ENCODE data around the gene SOX12.

SOX12 gene

DNA sequence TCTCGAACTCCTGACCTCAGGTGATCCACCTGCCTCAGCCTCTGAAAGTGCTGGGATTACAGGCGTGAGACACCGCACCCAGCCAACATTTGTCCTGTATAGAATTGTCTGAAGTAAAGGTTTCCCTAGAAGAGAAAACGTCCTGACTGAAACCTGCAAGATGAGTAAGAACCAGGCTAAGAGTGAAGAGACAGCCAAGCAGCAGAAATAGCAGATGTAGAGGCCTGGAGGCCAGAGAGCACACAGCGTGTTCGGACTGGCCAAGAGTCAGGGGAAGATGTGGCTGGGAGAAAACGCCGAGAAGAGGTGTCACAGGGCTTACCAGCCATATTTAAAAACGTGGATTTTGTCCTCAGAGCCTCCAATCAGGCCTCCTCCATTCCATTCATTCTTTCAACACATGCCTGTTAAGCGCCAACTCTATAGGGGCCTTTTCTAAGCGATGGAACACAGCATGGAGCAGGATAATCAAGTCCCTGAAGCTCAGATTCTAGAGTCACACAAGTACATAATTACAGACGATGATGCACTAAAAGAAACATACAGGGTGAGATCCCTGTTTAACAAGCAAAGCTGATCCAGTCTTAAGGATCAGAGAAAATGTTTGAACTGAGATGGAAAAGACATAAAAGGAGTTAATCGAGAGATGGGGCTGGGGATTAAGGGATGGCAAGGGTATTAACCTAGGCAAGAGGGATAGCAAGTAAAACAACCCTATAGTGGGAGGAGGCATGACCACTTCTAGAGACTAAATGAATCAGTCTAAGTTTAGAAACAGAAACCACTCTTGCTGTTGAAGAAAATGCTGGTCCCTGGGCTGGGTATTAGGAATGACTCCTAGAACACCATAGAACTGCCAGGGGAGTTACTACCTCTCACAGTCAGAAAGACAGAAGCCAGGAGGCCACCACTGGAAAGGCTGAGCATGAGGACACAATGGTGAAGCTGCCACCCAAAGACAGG is 23.2 kb upstream of the SOX12 start:
- no peak for DNase-seq

DNA sequence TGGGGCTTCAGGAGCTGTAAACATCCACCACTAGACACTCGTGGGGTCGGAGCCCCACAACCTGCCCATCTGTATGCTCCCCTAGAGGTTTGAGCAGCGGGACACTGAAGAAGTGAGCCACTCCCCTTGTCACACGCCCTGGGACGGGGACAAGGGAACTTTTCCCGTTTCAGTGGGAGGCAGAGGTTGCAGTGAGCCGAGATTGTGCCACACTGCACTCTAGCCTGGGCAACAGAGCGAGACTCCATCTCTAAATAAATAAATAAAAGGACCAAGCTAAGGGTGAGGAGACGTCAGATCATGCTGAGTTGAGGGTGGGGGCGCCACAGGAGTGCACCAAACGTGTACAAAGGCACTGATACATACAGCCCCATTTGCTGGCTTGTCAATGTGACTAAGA is 19.6 kb upstream of the SOX12 start:
- no peak for DNase-seq

DNA sequence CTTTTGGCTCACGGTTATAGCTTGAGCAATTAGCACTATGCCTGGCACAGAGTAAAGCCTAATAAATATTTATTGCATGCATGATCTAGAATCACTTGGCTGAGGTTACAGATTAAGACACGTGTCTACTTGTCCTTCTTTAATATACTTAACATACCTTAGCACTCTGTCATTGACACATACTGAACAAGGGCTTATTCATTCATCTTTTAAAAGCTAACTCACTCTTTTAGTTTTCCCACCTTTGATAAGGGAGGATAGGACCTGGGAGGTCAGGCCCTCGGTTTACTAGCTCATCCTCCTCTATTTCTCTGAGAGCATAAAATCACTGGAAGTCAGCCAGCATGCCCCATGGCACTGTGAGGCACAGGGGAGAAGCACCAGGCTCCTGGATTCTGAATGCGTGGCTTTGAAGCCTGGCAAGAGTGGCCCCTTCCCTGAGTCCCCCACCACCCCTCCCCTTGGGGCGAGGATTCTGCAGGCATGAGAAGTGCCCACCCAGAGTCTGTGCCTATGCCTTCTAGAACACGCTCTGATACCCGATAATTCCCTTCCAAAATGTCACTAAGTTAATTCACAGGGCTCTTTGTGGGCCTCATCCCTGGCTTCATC is 16.8 kb upstream of the SOX12 start:
- no peak for DNase-seq

DNA sequence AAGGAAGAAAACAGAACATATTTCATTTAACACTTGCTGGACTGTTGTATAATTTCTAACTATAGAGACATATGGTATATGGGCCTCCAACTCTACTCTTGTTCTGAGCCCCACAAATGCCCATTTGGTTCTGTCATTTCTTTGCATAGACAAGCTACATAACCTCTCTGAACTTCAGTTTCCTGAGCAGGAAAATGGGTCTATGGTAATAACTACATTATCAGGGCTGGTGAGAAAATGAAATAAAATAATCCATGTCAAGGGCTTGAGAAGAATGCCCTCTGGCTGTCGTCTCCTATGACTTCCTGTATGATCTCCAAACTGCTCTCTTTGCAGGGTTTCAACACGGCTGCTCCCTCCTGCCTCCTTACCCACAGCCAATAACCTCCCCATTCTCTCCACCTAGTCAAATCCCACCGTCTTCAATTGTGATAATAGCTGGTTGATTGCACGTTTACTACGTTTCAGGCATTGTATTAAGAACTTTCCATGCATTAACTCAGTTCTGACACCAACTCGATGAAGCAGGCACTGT is 16.0 kb upstream of the SOX12 start:
- no peak for DNase-seq

DNA sequence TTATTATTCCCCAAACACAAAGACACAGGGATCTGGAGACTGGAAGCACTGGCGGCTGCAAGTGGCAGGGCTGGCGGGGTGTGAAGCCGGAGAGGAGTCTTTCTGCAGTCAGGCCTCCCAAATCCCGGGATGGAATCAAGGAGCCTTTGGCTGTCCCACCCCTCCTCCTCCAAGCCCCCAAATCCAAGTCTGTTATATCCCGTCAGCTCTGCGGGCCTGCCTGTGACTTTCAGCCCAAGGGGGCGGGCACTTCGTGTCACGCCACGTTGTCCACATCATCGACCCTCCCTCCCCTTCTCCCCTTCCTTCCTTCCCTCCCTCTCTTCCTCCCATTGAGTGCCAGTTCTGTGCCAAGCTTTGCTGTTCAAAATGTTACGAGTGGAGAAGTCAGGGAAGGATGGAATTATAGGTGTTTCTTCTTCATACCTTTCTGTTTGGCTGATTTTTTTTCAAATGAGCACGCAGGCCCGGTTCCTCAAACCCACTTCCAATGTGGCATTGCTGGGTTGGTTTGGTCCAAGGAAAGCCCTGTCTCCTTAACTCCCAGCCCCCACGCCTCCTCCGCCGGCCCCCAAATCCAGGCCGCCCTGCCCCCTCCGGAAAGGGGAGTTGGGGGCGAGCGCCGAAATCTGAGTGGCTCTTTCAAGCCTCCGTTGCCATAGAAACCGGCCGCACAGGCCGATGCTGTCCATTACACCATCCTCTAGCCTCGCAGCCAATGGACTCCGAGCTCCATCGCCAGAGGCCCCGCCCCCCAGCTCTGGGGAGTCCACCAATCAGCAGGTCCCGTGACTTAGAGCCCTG is 15.3 kb upstream of the SOX12 start:
- peak; percentile 84 to 89 for DNase-seq

DNA sequence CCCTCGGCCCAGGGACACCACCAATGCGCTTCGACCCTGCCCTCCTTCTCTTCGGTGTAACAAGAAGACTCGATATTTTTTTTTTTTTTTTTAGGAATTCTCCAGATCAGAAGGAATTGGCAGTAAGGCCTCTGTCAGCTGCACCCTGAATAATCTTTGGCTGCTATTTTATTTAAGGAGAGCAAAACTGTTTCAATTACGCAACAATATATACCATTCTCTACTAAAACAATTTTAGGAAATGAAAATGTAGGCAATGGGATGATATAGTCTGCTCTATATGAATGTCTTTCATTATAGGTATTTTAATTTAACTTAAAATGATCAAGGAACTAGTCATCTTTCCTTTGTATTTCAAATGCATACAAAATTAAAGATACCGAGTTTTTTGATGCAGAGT is 14.7 kb upstream of the SOX12 start:
- no peak for DNase-seq

DNA sequence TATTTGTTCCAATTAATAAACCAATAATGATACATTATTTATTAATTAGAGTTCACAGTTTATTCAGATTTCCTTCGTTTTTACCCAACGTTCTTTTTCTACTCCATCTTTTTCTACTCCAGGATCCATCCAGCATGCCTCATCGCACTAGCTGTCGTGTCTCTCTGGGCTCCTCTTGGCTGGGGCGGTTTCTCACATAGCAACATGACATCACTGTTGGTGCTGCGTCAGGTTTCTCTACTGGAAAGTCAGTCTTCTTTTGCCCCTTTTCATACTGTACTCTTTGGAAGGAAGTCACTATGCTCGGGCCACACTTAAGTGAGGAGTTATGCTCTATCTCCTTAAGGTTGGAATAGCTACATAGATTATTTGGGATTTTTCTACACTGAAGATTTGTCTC is 13.7 kb upstream of the SOX12 start:
- DNase-seq: no peak

DNA sequence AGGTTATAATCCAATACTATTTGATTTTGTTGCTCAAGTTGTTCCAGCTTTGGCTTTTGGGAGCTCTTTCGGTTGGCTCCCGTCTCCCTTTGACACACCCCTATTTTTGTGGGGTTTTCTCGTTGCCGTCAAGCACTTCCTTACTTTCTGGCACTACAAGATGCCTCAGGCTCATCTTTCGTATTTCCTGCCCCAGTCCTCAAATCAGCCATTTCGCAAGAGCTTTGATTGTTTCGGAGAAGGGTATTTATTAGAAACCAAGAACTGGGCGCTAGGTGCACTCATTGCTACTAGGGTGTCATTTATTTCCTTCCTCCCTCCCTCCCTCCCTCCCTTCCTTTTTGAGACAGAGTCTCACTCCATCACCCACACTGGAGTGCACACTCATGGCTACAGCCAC is 13.3 kb upstream of the SOX12 start:
- DNase-seq: no peak

DNA sequence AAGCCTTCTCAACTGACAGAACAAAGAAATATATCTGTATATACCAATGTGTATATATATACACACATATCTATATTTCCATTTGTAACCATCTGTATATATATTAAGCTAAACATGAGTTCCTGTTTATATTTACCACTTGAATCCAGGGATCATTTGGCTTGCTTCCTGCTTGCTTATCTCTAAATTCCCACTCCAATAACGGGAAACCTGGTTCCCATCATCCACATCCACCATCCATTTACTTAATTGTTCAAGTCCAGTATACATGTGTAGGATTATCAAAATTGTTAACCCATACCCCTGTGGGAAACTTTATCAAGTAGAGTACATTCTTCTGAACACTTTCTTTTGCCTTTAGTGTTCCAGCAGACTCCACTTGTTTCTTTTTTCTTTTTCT is 12.5 kb upstream of the SOX12 start:
- no peak for DNase-seq

DNA sequence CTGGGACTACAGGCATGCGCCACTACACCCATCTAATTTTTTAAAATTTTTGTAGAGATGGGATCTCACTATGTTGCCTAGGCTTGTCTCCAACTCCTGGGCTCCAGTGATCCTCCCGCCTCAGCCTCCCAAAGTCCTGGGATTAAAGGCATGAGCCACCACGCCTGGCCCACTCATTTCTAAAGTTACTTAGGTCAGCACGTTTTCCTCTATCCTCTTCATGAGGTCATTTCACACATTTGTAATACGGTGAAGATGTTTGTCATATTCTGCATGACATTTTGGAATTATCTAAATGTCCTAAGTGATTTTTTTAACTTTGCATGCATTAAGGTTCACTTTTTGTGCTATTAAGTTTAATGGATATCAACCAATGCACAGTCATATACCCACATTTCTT is 11.9 kb upstream of the SOX12 start:
- DNase-seq: no peak

DNA sequence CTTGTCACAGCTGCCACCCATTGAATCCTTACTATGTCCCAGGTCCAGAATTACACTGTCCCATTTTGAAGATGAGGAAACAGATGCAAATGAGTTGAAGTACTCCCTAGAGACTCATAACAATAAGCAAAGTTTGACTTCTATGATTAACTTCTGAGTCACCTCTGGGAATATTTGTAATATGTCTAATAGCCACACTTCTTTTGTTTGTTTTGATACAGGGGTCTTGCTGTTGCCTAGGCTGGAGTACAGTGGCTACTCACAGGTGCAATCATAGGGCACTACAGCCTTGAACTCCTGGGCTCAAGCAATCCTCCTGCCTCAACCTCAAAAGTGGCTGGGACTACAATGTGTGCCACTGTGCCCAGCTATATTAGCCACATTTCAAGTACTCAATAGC is 11.4 kb upstream of the SOX12 start:
- no peak for DNase-seq

DNA sequence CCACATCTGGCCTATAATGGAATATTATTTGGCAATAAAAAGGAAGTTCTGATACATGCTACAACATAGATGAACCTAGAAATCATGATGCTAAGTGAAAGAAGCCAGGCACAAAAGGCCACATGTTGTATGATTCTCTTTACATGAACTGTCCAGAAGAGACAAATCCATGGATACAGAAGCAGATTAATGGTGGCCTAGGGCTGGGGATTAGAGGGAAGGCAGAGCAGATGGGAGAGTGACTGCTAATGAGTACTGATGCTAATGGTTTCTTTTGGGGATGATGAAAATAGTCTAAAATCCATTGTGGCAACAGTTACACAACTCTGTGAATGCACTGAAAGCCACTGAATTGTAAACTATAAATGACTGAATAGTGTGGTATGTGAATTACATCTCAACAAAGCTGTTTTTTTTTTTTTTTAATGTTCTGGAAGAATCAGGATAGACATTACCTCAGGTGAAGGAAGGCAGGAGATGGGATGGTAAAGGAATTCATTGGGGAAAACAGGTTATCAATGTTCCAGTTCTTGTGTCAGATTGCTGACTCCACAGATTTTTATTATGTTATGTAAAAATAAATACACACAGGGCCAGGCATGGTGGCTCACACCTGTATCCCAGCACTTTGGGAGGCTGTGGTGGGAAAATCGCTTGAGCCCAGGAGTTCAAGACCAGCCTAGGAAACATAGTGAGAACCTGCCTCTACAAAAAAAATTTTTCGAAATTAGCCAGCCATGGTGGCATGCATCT is 8.9 kb upstream of the SOX12 start:
- no peak for DNase-seq

DNA sequence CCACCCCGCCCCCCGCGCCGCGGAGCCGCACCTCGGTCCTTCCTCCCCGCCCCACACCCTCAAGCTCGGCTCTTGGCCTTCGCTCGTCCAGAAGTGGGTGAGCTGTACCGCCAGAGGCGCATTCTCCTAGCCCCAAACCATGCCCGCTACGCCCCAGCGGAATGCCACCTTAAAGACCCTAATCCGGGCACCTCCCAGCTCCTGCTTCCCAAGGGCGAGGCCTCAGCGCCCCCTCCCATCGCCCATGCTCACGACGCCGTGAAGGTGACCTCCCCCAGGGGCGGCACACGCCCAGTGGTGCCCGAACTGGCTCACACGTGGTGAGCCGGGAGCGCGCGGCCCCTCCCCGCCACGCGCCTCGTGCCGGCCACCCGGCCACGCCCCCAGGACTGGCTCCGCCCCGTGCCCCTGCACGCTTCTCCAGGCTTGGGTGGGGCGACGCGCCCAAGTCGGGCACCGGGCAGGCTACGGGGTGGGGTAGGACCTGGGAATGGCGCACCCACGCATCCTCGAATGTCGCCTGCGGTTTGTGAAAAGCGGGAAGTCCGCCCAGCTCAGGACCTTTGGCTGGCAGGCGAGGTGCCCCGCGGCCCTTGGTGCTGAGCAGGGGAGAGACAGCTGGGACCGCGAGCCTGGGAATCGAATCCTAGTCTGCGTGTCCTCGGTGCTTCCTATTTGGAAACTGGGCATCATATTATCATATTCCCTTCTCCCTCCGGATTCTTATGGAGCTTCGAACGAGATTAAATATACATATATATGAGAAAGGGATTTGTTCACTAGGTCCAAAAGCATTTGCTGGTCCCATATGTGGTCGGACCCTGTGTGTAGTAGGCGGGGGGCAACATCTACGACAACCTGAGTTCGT is 941 bp upstream of the SOX12 start:
- DNase-seq: peak; percentile 66 to 83

DNA sequence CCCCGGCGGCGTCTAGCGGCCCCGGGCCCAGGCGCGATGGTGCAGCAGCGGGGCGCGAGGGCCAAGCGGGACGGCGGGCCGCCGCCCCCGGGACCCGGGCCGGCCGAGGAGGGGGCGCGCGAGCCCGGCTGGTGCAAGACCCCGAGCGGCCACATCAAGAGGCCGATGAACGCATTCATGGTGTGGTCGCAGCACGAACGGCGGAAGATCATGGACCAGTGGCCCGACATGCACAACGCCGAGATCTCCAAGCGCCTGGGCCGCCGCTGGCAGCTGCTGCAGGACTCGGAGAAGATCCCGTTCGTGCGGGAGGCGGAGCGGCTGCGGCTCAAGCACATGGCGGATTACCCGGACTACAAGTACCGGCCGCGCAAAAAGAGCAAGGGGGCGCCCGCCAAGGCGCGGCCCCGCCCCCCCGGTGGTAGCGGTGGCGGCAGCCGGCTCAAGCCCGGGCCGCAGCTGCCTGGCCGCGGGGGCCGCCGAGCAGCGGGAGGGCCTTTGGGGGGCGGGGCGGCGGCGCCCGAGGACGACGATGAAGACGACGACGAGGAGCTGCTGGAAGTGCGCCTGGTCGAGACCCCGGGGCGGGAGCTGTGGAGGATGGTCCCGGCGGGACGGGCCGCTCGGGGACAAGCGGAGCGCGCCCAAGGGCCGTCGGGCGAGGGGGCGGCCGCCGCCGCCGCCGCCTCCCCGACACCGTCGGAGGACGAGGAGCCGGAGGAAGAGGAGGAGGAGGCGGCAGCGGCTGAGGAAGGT is 715 bp downstream of the SOX12 start:
- peak in 1 of 2 donors; percentile 29 for DNase-seq

DNA sequence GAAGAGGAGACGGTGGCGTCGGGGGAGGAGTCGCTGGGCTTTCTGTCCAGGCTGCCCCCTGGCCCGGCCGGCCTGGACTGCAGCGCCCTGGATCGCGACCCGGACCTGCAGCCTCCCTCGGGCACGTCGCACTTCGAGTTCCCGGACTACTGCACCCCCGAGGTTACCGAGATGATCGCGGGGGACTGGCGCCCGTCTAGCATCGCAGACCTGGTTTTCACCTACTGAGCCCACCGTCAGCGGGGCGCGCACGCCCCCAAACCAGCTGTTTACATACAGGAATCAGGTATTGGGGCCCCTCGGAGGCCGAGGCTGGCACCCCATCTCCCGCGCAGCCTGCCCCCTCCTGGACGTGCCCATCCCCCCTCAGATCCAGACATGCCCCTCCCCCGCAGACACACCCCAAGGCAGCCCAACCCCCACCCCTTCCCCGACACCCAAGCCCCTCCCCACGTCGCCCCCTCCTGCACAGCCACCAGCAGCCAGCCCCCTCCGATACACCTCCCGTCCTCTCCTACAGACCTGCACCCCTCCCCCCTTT is 1.4 kb downstream of the SOX12 start:
- DNase-seq: no peak

DNA sequence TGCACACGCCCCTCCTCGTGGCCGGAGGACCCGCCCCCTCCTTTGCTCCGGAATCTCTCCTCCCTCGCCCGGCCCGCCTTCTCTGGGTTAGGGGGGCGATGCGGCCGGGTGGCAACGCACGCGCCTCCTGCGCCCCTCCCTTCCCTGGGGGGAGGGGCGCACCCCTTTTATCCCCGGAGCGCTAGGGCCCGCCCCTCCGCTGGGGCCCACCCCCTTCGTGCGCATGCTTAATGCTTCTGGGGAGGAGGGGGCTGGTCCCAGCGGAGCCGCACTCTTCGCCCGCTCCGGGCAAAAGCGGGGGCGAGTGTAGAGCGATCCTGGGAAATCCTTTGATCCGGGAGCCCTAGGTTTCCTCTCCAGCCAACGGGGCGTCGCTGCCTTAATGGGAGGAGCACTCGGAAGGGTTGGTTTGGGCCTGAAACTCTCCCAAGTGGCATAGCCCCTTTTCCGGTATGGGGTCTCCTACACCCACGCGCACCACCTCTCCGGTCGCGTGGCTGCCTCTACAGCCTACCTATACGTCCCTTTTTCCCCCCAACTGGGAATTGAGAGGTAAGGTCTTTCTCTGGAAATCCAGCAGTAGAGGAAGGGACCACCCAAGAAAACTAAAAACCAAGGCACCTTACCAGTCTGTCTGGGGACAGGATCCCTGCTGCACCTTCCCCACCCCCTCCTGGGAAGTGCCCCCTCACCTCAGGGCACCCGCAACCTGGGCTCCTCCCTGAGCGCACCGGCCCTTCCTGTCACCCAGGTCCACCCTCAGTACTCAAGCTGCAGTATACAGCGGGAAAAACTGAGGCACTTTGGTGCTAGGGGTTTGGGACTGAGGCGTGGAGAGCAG is 2.1 kb downstream of the SOX12 start:
- peak in 1 of 2 donors; percentile 48 for DNase-seq

DNA sequence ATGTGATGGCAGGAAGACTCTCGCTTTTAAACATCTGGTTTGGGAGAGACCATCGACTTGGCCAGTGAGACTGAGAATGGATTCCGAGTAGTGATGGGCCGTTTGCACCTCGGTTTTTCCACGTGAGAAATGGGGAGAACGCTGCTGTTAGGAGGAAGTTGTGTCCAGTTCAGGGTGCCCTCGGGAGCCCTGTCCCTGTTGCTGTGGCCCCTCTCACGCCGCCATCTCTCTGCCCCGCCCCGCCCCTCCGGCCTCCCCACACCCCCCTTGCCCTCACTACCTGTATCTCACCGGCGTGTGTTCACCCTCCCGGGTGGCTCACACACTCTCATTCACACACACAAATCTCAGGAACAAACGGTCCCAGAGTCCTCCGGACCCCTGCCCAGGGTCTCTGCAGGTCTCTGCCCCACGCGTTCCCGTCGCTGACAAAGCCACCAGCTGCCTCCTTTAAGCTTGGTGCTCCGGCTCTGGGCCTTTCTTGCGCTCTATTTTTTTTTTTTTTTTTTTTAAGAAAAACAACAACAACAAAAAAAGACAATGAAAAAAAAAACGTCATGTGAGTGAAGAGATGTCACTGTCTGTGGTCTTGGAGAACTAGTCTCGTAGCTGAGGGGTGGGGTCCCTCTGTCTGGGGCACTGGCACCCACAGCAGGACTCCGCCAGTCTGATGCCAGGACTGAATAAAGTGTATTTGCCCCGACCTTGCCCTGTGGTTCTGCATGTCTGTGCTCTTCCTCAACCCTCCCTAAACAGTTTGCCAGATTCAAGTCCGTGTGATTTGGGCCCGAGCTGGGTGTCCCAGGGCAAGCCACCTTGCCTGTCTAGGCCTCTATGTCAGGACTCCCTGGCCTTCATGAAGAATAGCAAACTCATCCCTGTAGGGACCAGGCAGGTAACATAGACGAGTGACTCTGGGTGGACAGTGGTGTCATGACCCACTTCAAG is 2.9 kb downstream of the SOX12 start:
- no peak for DNase-seq

DNA sequence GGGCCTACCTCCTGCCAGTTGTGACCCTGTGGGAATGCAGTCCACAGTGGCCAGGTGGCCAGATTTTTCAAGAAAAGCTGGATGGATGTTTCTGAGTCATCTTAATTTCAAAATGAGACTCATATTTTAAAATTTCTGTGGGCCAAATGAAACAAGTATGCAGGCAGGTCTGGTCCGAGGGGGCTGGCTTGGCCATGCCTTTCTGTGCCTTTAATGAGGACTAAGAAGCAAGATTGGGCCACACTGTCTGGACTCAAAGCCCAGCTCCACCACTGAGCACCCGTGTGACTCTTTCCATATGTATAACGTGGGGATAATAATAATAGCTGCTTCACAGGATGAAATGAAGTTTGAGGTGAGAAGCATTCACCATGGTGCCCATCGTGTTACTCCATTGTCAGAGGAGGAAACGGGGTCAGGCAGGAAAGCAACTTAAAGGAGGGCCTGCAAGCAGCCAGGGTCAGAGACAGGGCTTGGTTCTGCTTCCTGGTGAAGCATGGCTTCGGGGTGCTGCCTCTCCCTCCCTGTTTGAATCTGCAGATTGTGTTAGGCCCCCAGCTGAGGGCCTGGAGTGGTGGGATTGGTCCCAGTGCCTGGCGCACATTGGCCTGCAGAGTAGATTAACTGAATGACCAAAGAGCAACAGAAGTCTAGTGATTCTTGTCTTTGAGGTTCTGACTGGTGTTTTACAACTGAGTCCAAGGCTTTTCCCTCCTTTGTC is 3.8 kb downstream of the SOX12 start:
- no peak for DNase-seq

All from inflammatory macrophage treated with lipopolysaccharide for 1 hour (primary cell).